ENCODE measurements around the gene AMOTL1.

The AMOTL1 gene

GRCh38 chr11:94741022-94741679 lies 27.0 kb upstream of the AMOTL1 start:
- H3K9ac ChIP-seq, result peak overlapping the region; percentile 43

GRCh38 chr11:94742665-94743064 lies 25.5 kb upstream of the AMOTL1 start:
- TF ChIP-seq Cebpa-rat (IDR thresholded peaks at IDR 0.05), result no peak
- H3K27me3 ChIP-seq, result peaks cover 46% of the 10 kb centered on the region
- H3K36me3 ChIP-seq, result no peaks in the 10 kb centered on the region
- no peak overlapping the region for H3K4me3 ChIP-seq
- H3K4me1 ChIP-seq, result peaks cover 21% of the 10 kb centered on the region
- H4K20me1 ChIP-seq, result peaks cover 11% of the 10 kb centered on the region; the same call in 1 of the 2 replicates
- no peak overlapping the region for H3K9ac ChIP-seq
- H3K4me2 ChIP-seq, result no peak overlapping the region
- H3K9me3 ChIP-seq, result no peaks in the 10 kb centered on the region
- H3K27ac ChIP-seq, result no peak overlapping the region

More at GRCh38 chr11:94741022-94741679, 27.0 kb upstream of the AMOTL1 start:
- peaks cover 21% of the 10 kb centered on the region for H3K4me1 ChIP-seq
- no peaks in the 10 kb centered on the region for H3K9me3 ChIP-seq
- peak overlapping the region; percentile 93 for H3K4me2 ChIP-seq
- TF ChIP-seq Cebpa-rat (IDR thresholded peaks at IDR 0.05), result no peak
- no peaks in the 10 kb centered on the region for H3K36me3 ChIP-seq
- H3K4me3 ChIP-seq, result peak overlapping the region; percentile 69
- no peak overlapping the region for H3K27ac ChIP-seq
- peaks cover 46% of the 10 kb centered on the region for H3K27me3 ChIP-seq
- H4K20me1 ChIP-seq, result peaks cover 11% of the 10 kb centered on the region; the same call in 1 of the 2 replicates

DNA sequence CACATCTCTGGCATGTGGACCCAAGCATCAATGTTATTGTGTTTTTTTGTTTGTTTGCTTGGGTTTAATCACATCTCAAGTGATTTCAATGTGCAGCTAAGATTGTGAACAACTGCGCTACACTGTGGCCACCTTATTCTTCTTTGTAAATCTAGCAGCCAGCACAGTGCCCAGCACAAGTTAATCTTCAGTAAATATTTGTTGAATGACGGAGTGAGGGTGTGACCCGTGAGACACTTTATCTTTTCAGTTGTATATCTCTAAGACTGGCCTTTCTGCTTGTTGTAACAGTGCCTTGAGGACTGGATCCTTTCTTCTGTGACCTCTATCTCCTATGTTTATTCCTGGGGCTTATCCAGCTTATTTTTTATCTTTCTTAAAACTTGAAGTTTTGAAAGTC lies 21.4 kb upstream of the AMOTL1 start:
- no peaks in the 10 kb centered on the region for H4K20me1 ChIP-seq
- H3K4me1 ChIP-seq, result peaks cover 11% of the 10 kb centered on the region
- no peak overlapping the region for H3K9ac ChIP-seq
- H3K27ac ChIP-seq, result no peak overlapping the region
- H3K4me3 ChIP-seq, result no peak overlapping the region
- H3K4me2 ChIP-seq, result no peak overlapping the region
- no peaks in the 10 kb centered on the region for H3K36me3 ChIP-seq
- TF ChIP-seq Cebpa-rat (IDR thresholded peaks at IDR 0.05), result no peak
- no peaks in the 10 kb centered on the region for H3K9me3 ChIP-seq
- H3K27me3 ChIP-seq, result peaks cover 7% of the 10 kb centered on the region

DNA sequence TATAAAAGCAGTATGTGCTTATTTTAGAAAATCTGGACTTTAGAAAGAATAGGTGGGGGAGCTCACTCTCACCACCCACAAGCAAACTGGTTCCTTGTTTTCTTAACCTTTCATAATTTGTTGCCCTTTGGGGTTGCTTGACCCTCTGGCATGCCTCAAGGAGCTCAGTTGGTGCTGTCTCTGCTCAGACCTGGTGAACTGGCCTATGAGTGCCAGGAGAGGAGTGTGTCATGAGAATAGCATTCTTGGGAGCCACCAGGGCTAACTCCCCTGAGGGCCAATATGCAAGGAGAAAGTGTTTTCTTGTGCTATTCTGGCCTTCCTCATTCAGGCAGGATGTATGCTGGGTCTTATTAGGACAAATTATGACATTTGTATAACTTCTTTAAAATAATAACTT lies 21.0 kb upstream of the AMOTL1 start:
- Histone ChIP-seq H3K4me1 (peaks cover 10% of the 10 kb centered on the region), H3K27me3 (peaks cover 3% of the 10 kb centered on the region), H3K4me3 (no peak overlapping the region), H3K9me3 (no peaks in the 10 kb centered on the region), H3K9ac (no peak overlapping the region), H4K20me1 (no peaks in the 10 kb centered on the region), H3K27ac (no peak overlapping the region), H3K4me2 (no peak overlapping the region), H3K36me3 (no peaks in the 10 kb centered on the region)
- TF ChIP-seq Cebpa-rat (IDR thresholded peaks at IDR 0.05), result no peak

DNA sequence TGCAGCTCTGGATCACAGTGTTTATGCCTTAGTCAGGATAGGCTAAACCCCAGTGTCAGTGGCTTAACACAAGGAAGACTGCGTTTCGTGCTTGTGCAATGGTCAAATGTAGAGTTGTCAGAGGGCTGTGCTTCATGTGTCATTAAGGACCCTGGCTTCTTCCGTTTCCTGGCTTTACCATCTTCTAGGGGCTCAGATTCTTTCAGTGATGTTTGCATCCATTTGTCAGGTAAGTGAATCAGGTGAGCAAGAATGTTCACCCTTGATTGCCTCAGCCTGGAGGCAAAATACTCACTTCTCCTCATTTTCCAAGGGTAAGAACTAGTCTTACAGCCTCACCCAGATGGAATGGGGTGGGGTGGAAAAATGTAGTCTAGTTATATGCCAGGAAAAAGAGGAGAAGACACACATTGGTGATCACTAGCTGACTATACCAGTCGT lies 20.5 kb upstream of the AMOTL1 start:
- no peak for TF ChIP-seq Cebpa-rat (IDR thresholded peaks at IDR 0.05)
- H3K9ac ChIP-seq, result no peak overlapping the region
- H3K4me2 ChIP-seq, result no peak overlapping the region
- no peak overlapping the region for H3K4me3 ChIP-seq
- H3K36me3 ChIP-seq, result no peaks in the 10 kb centered on the region
- H3K27me3 ChIP-seq, result no peaks in the 10 kb centered on the region; the same call in 1 of the 2 replicates
- no peaks in the 10 kb centered on the region for H4K20me1 ChIP-seq
- H3K27ac ChIP-seq, result no peak overlapping the region
- no peaks in the 10 kb centered on the region for H3K9me3 ChIP-seq
- peaks cover 10% of the 10 kb centered on the region for H3K4me1 ChIP-seq

GRCh38 chr11:94749369-94749768 lies 18.8 kb upstream of the AMOTL1 start:
- Histone ChIP-seq H3K9ac (no peak overlapping the region), H3K4me1 (peaks cover 10% of the 10 kb centered on the region), H3K27ac (no peak overlapping the region), H3K4me2 (no peak overlapping the region), H3K27me3 (no peaks in the 10 kb centered on the region), H3K36me3 (no peaks in the 10 kb centered on the region), H4K20me1 (no peaks in the 10 kb centered on the region), H3K4me3 (no peak overlapping the region), H3K9me3 (no peaks in the 10 kb centered on the region)
- no peak for TF ChIP-seq Cebpa-rat (IDR thresholded peaks at IDR 0.05)

DNA sequence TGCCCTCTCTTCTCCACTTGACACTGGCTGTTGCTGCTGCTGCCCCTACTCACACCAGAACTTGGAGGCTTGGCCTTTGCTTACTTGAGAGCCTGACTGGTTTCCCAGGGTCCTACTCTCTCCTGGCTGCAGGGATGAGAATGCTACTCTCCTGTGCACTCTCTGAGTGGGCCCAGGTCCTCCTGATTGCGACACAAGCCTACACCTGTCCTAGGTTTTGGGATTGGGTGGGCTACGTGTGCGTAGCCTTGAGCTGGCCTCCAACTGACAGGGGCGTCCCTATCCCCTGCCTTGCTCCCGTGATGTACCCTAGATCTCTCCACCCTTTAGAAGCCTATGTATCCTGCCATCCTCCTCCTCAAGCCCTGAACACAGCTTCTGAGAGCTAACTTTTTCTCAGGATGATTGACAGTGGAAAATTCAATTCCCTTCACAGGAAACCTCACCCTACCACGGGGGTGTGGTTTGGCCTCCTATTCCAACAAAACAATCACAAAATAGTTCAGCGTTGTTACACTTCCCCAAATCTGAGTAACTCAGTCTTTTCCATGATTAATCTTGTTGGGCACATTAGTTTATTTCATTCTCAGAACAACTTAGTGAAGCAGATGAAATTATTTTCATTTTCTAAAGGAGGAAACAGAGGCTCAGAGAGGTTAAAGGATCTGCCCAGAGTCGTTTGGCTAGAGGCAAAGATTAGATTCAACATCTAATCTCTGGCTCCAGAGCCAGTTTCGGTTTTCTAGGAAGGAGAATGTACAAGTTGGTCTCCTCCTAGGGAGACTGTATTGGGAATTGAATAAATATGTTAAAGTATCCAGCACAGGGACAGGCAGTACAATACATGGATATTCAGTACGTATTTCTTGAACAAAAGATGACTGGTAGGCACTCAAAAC lies 17.6 kb upstream of the AMOTL1 start:
- no peak overlapping the region for H3K9ac ChIP-seq
- peak overlapping the region; percentile 34 for H3K4me2 ChIP-seq
- peak; percentile 37; the same call in 1 of the 2 replicates for TF ChIP-seq Cebpa-rat (IDR thresholded peaks at IDR 0.05)
- H3K36me3 ChIP-seq, result no peaks in the 10 kb centered on the region
- no peak overlapping the region for H3K27ac ChIP-seq
- no peaks in the 10 kb centered on the region for H3K9me3 ChIP-seq
- peaks cover 10% of the 10 kb centered on the region for H3K4me1 ChIP-seq
- H3K27me3 ChIP-seq, result no peaks in the 10 kb centered on the region
- H3K4me3 ChIP-seq, result no peak overlapping the region
- H4K20me1 ChIP-seq, result no peaks in the 10 kb centered on the region

DNA sequence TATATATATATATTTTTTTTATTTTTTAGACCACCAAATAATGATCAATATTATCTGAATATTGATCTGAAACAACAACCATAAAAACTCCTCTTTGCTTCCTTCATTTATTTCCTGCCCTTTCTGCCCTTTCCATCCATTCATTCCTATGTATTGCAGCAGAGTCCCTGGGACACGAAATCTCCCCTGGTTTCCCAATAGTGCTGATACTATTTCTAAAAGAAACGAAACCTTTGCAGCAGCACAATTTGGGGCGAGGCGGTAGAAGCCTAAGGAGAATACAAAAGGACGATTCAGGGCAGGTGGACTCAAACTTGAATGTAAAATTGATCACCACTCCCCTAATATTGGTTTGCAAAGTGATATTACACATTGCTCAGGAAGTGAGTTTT lies 16.9 kb upstream of the AMOTL1 start:
- Histone ChIP-seq H3K9ac (no peak overlapping the region), H3K27ac (no peak overlapping the region), H4K20me1 (no peaks in the 10 kb centered on the region), H3K36me3 (no peaks in the 10 kb centered on the region), H3K27me3 (no peaks in the 10 kb centered on the region), H3K4me2 (no peak overlapping the region), H3K9me3 (no peaks in the 10 kb centered on the region), H3K4me1 (peaks cover 10% of the 10 kb centered on the region), H3K4me3 (no peak overlapping the region)
- TF ChIP-seq Cebpa-rat (IDR thresholded peaks at IDR 0.05), result no peak

- TF ChIP-seq Cebpa-rat (IDR thresholded peaks at IDR 0.05), result no peak
- no peak overlapping the region for H3K4me3 ChIP-seq
- H3K9ac ChIP-seq, result no peak overlapping the region
- H3K27me3 ChIP-seq, result no peaks in the 10 kb centered on the region
- no peak overlapping the region for H3K27ac ChIP-seq
- H3K4me2 ChIP-seq, result no peak overlapping the region
- H3K9me3 ChIP-seq, result no peaks in the 10 kb centered on the region
- H3K36me3 ChIP-seq, result no peaks in the 10 kb centered on the region
- H4K20me1 ChIP-seq, result no peaks in the 10 kb centered on the region
- peaks cover 10% of the 10 kb centered on the region for H3K4me1 ChIP-seq
These were observed 16.4 kb upstream of the AMOTL1 start for GRCh38 chr11:94751786-94752185.

DNA sequence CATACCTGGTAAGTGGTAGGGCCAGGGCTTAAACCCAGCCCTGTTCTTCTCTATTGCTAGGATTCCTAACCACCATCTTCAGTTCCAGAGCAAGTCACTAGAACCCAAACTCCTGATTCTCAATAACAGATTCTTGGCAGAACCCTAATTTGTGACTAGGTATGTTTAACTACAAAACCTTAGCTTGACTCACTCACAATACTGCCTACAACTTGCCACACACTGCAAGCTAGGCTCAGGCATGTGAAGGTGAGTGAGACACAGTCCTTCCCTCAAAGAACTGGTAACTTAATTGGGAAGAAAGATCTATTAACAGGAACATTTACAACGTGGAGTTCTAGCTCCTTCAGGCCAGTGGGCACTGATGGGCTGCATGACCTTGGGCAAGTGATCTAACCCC lies 14.5 kb upstream of the AMOTL1 start:
- Histone ChIP-seq H3K9ac (no peak overlapping the region), H3K27ac (no peak overlapping the region), H3K4me1 (peaks cover 18% of the 10 kb centered on the region), H3K27me3 (no peaks in the 10 kb centered on the region), H4K20me1 (no peaks in the 10 kb centered on the region), H3K36me3 (no peaks in the 10 kb centered on the region), H3K4me2 (no peak overlapping the region), H3K9me3 (no peaks in the 10 kb centered on the region), H3K4me3 (no peak overlapping the region)
- TF ChIP-seq Cebpa-rat (IDR thresholded peaks at IDR 0.05), result no peak
